ENCODE data around the gene CCSER1.
"Not testable (repeated sequence)": the region's sequence is repeated elsewhere in the genome, so short reads cannot be mapped to it uniquely, and the experiment has no call there.

Gene CCSER1

GRCh38 chr4:91366554-91366953, 1239.4 kb downstream of the CCSER1 start:
- TF ChIP-seq, protein P1, sequence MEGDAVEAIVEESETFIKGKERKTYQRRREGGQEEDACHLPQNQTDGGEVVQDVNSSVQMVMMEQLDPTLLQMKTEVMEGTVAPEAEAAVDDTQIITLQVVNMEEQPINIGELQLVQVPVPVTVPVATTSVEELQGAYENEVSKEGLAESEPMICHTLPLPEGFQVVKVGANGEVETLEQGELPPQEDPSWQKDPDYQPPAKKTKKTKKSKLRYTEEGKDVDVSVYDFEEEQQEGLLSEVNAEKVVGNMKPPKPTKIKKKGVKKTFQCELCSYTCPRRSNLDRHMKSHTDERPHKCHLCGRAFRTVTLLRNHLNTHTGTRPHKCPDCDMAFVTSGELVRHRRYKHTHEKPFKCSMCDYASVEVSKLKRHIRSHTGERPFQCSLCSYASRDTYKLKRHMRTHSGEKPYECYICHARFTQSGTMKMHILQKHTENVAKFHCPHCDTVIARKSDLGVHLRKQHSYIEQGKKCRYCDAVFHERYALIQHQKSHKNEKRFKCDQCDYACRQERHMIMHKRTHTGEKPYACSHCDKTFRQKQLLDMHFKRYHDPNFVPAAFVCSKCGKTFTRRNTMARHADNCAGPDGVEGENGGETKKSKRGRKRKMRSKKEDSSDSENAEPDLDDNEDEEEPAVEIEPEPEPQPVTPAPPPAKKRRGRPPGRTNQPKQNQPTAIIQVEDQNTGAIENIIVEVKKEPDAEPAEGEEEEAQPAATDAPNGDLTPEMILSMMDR (IDR thresholded peaks at IDR 0.05; ENCODE audit: low read depth, low read length): no peak
- no peaks in the 10 kb centered on the region for H3K27me3 ChIP-seq (ENCODE audit: insufficient read depth, low read depth, severe bottlenecking)
- H3K27ac ChIP-seq: no peak overlapping the region
- H3K36me3 ChIP-seq: no peaks in the 10 kb centered on the region
- H3K9me3 ChIP-seq (ENCODE audit: severe bottlenecking): no peaks in the 10 kb centered on the region
- DNase-seq: no peak
- no peak overlapping the region for H3K4me3 ChIP-seq (ENCODE audit: low read depth, low read length)

GRCh38 chr4:91369116-91369515, 1241.9 kb downstream of the CCSER1 start:
- Histone ChIP-seq H3K9me3 (ENCODE audit: severe bottlenecking) (no peaks in the 10 kb centered on the region), H3K4me3 (ENCODE audit: low read depth, low read length) (no peak overlapping the region), H3K36me3 (no peaks in the 10 kb centered on the region), H3K27me3 (ENCODE audit: insufficient read depth, low read depth, severe bottlenecking) (no peaks in the 10 kb centered on the region), H3K27ac (no peak overlapping the region)
- TF ChIP-seq, protein P1 (IDR thresholded peaks at IDR 0.05; ENCODE audit: low read depth, low read length): no peak
- no peak for DNase-seq

DNA sequence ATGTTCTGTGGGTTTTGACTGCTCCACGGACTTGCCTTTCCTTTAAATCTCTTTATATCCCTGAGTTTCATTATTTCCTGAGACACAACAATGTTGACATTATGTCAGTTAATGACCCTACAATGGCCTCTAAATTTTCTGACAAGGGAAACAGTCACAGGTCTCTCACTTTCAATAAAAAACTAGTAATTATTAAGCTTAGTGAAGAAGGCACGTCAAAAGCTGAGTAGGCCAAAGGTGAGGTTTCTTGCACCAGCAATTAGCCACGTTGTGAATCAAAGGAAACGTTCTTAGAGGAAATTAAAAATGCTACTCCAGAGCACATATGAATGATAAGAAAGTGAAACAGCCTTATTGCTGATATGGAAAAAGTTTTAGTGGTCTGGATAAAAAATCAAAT, 1246.4 kb downstream of the CCSER1 start:
- Histone ChIP-seq H3K4me3 (ENCODE audit: low read depth, low read length) (no peak overlapping the region), H3K36me3 (no peaks in the 10 kb centered on the region), H3K27me3 (ENCODE audit: insufficient read depth, low read depth, severe bottlenecking) (no peaks in the 10 kb centered on the region), H3K27ac (no peak overlapping the region), H3K9me3 (ENCODE audit: severe bottlenecking) (peaks cover 7% of the 10 kb centered on the region)
- TF ChIP-seq, protein P1 (IDR thresholded peaks at IDR 0.05; ENCODE audit: low read depth, low read length): no peak
- DNase-seq: no peak

DNA sequence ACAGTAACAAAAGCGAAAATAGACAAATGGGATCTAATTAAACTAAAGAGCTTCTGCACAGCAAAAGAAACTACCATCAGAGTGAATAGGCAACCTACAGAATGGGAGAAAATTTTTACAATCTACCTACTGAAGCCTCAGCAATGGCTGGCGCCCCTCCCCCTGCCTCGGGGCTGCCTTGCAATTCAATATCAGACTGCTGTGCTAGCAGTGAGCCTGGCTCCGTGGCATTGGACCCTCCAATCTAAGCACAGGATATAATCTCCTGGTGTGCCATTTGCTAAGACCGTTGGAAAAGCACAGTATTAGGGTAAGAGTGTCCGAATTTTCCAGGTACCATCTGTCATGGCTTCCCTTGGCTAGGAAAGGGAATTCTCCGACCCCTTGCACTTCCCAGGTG, 1278.2 kb downstream of the CCSER1 start:
- not testable (repeated sequence) for H3K36me3 ChIP-seq; DNase-seq; H3K27ac ChIP-seq; H3K4me3 ChIP-seq (ENCODE audit: low read depth, low read length); H3K27me3 ChIP-seq (ENCODE audit: insufficient read depth, low read depth, severe bottlenecking); H3K9me3 ChIP-seq (ENCODE audit: severe bottlenecking)

GRCh38 chr4:91422011-91422410, 1294.8 kb downstream of the CCSER1 start:
- Histone ChIP-seq H3K27ac (no peak overlapping the region), H3K4me3 (ENCODE audit: low read depth, low read length) (no peak overlapping the region), H3K27me3 (ENCODE audit: insufficient read depth, low read depth, severe bottlenecking) (no peaks in the 10 kb centered on the region), H3K9me3 (ENCODE audit: severe bottlenecking) (peaks cover 3% of the 10 kb centered on the region), H3K36me3 (no peaks in the 10 kb centered on the region)
- DNase-seq: no peak
- TF ChIP-seq, protein P1 (IDR thresholded peaks at IDR 0.05; ENCODE audit: low read depth, low read length): no peak

- DNase-seq: no peak
- TF ChIP-seq, protein P1 (IDR thresholded peaks at IDR 0.05; ENCODE audit: low read depth, low read length): no peak
- H3K4me3 ChIP-seq (ENCODE audit: low read depth, low read length): no peak overlapping the region
- H3K9me3 ChIP-seq (ENCODE audit: severe bottlenecking): no peaks in the 10 kb centered on the region
- H3K36me3 ChIP-seq: no peaks in the 10 kb centered on the region
- H3K27ac ChIP-seq: no peak overlapping the region
- no peaks in the 10 kb centered on the region for H3K27me3 ChIP-seq (ENCODE audit: insufficient read depth, low read depth, severe bottlenecking)
These were observed 1299.5 kb downstream of the CCSER1 start for GRCh38 chr4:91426725-91427124.

All from WERI-Rb-1 (cell line).